H1 (cell line): ENCODE measurements around the gene GTF2A1. TPM values are rescaled to one million over a fixed set of nuclear protein-coding genes. Genes with fewer than 3 reads are reported as not detected.

ENCODE experiments used
- ASH2L ChIP-seq: fragments of 200-600, 300-600 bp; sonication (generic); IDR thresholded peaks from one replicate; pipeline ENCODE4 v1.7.1; 2017; ENCODE audit warnings: low read length
- CREB1 ChIP-seq: IDR thresholded peaks from 2 replicates; pipeline ENCODE4 v1.6.1; 2012; ENCODE audit warnings: inconsistent platforms
- NRF1 ChIP-seq: IDR thresholded peaks from 2 replicates; pipeline ENCODE4 v1.6.1; 2011; ENCODE audit warnings: mild to moderate bottlenecking, low read depth, low read length, improper control_type of control experiment
- SIN3A ChIP-seq, 2 experiments: IDR thresholded peaks in 1 of 2; conservative IDR thresholded peaks in 1 of 2; 2 replicates each; pipeline ENCODE4 v1.6.1; 2011 to 2012; ENCODE audit warnings: low read length in 2 of 2, improper control_type of control experiment in 1 of 2, low read depth in 1 of 2, mild to moderate bottlenecking in 1 of 2
- polyA plus RNA-seq, 7 experiments: library from polyadenylated mRNA; depleted of rRNA in 3 of 7; stranded (reverse) in 5 of 7; unstranded in 2 of 7; fragments of >200 nt in 5 of 7; fragments of 200-250 nt in 2 of 7; gene quantifications; 1 replicate in 5 of 7; 2 replicates in 1 of 7; 4 replicates in 1 of 7; pipeline versions ENCODE4 v1.2.1 to v1.2.3, GENCODE V29; 2011 to 2013; ENCODE audit warnings: missing spikeins in 2 of 7, mixed read lengths in 2 of 7
- total RNA-seq: library from RNA; stranded (reverse); fragmentation: NEBNext Ultra II Directional; extraction: Animal tissue kit (Norgen Biotek cat#: 25700); gene quantifications from 2 replicates; pipeline ENCODE4 v1.2.1, GENCODE V29; 2021
- TF ChIP-seq, protein P1 (sequence below): fragments of 300-600 bp; sonication (generic); IDR thresholded peaks from 2 replicates; pipeline ENCODE4 v1.7.1; 2012; ENCODE audit warnings: low read length, moderate library complexity, mild to moderate bottlenecking, inconsistent platforms; ENCODE audit not compliant: insufficient replicate concordance

GTF2A1 gene
- total and polyA plus RNA-seq, 2 of the 8 experiments (the other 6 are each of a cell fraction or from before 2014, with no cell fraction given): 24.1 to 57.8 TPM

DNA sequence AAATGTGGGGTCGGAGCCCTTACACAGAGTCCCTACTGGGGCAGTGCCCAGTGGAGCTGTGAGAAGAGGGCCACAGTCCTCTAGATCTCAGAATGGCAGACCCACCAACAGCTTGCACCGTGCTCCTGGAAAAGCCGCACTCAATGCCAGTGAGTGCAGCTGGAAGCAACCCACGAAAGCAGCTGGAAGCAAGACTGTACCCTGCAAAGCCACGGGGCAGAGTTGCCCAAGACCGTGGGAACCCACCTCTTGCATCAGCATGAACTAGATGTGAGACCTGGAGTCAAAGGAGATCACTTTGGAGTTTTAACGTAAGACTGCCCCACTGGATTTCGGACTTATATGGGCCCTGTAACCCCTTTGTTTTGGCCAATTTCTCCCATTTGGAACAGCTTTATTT, 12.3 kb downstream of the GTF2A1 start (continued):
- TF ChIP-seq, protein P1, sequence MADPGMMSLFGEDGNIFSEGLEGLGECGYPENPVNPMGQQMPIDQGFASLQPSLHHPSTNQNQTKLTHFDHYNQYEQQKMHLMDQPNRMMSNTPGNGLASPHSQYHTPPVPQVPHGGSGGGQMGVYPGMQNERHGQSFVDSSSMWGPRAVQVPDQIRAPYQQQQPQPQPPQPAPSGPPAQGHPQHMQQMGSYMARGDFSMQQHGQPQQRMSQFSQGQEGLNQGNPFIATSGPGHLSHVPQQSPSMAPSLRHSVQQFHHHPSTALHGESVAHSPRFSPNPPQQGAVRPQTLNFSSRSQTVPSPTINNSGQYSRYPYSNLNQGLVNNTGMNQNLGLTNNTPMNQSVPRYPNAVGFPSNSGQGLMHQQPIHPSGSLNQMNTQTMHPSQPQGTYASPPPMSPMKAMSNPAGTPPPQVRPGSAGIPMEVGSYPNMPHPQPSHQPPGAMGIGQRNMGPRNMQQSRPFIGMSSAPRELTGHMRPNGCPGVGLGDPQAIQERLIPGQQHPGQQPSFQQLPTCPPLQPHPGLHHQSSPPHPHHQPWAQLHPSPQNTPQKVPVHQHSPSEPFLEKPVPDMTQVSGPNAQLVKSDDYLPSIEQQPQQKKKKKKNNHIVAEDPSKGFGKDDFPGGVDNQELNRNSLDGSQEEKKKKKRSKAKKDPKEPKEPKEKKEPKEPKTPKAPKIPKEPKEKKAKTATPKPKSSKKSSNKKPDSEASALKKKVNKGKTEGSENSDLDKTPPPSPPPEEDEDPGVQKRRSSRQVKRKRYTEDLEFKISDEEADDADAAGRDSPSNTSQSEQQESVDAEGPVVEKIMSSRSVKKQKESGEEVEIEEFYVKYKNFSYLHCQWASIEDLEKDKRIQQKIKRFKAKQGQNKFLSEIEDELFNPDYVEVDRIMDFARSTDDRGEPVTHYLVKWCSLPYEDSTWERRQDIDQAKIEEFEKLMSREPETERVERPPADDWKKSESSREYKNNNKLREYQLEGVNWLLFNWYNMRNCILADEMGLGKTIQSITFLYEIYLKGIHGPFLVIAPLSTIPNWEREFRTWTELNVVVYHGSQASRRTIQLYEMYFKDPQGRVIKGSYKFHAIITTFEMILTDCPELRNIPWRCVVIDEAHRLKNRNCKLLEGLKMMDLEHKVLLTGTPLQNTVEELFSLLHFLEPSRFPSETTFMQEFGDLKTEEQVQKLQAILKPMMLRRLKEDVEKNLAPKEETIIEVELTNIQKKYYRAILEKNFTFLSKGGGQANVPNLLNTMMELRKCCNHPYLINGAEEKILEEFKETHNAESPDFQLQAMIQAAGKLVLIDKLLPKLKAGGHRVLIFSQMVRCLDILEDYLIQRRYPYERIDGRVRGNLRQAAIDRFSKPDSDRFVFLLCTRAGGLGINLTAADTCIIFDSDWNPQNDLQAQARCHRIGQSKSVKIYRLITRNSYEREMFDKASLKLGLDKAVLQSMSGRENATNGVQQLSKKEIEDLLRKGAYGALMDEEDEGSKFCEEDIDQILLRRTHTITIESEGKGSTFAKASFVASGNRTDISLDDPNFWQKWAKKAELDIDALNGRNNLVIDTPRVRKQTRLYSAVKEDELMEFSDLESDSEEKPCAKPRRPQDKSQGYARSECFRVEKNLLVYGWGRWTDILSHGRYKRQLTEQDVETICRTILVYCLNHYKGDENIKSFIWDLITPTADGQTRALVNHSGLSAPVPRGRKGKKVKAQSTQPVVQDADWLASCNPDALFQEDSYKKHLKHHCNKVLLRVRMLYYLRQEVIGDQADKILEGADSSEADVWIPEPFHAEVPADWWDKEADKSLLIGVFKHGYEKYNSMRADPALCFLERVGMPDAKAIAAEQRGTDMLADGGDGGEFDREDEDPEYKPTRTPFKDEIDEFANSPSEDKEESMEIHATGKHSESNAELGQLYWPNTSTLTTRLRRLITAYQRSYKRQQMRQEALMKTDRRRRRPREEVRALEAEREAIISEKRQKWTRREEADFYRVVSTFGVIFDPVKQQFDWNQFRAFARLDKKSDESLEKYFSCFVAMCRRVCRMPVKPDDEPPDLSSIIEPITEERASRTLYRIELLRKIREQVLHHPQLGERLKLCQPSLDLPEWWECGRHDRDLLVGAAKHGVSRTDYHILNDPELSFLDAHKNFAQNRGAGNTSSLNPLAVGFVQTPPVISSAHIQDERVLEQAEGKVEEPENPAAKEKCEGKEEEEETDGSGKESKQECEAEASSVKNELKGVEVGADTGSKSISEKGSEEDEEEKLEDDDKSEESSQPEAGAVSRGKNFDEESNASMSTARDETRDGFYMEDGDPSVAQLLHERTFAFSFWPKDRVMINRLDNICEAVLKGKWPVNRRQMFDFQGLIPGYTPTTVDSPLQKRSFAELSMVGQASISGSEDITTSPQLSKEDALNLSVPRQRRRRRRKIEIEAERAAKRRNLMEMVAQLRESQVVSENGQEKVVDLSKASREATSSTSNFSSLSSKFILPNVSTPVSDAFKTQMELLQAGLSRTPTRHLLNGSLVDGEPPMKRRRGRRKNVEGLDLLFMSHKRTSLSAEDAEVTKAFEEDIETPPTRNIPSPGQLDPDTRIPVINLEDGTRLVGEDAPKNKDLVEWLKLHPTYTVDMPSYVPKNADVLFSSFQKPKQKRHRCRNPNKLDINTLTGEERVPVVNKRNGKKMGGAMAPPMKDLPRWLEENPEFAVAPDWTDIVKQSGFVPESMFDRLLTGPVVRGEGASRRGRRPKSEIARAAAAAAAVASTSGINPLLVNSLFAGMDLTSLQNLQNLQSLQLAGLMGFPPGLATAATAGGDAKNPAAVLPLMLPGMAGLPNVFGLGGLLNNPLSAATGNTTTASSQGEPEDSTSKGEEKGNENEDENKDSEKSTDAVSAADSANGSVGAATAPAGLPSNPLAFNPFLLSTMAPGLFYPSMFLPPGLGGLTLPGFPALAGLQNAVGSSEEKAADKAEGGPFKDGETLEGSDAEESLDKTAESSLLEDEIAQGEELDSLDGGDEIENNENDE: no peak
- no peak for TF ChIP-seq NRF1
- no peak for TF ChIP-seq SIN3A (conservative IDR thresholded peaks at IDR 0.05 in 1 of 2, IDR thresholded peaks at IDR 0.05 in 1 of 2; ENCODE audit: low read depth in 1 of 2, low read length in 2 of 2)
- TF ChIP-seq ASH2L: no peak
- TF ChIP-seq CREB1: no peak
